ENCODE data around the gene TRIM47. TPM values are rescaled to one million over a fixed set of nuclear protein-coding genes. Genes with fewer than 3 reads are reported as not detected.
A peak's percentile ranks its signal among the peaks of the same experiment; 100 is the strongest.

Gene TRIM47
- total RNA-seq, 1 donor from 2014 or later: 3.1 TPM

- Mint-ChIP-seq H3K27ac (no peak overlapping the region), H3K27me3 (no peaks in the 10 kb centered on the region), H3K9me3 (no peaks in the 10 kb centered on the region), H3K4me1 (peaks cover 40% of the 10 kb centered on the region), H3K4me3 (no peak overlapping the region), H3K36me3 (ENCODE audit: low read depth) (peaks cover 64% of the 10 kb centered on the region)
- ChIA-PET CTCF (interaction anchor here (2.0 kb wide), 1 partner anchor 96 kb away, joined by 7 read pairs; no protein-coding TSS in a partner anchor), POLR2A (interaction anchor here (0.5 to 1.3 kb wide), 2 partner anchors 28 to 213 kb away, joined by 3 read pairs; partner anchors contain the start of gene TRIM47)
- intact Hi-C loops (cut with micrococcal nuclease): loop anchor here (5.0 kb wide), 1 partner anchor 182 kb away; the partner anchor contains the start of genes RECQL5 and SAP30BP
- no peak for DNase-seq
- no peak for TF ChIP-seq CTCF (IDR thresholded peaks at IDR 0.05)
- no peak for ATAC-seq (ENCODE audit: low read depth)
Observed at GRCh38 chr17:75849724-75850123, 28.7 kb downstream of the TRIM47 start.

GRCh38 chr17:75849279-75849646, 29.1 kb downstream of the TRIM47 start:
- no peak overlapping the region for H3K4me3 Mint-ChIP-seq
- POLR2A ChIA-PET: interaction anchor here (1.3 to 1.7 kb wide), 2 partner anchors 22 to 29 kb away, joined by 3 to 4 read pairs; partner anchors contain the start of gene TRIM47
- H3K4me1 Mint-ChIP-seq: peaks cover 37% of the 10 kb centered on the region
- H3K27me3 Mint-ChIP-seq: no peaks in the 10 kb centered on the region
- ATAC-seq (ENCODE audit: low read depth) (no peak), DNase-seq (no peak)
- no peaks in the 10 kb centered on the region for H3K9me3 Mint-ChIP-seq
- CTCF ChIA-PET: interaction anchor here (2.0 kb wide), 1 partner anchor 96 kb away, joined by 7 read pairs; no protein-coding TSS in a partner anchor
- H3K36me3 Mint-ChIP-seq (ENCODE audit: low read depth): peaks cover 64% of the 10 kb centered on the region
- no peak for TF ChIP-seq CTCF (IDR thresholded peaks at IDR 0.05)
- intact Hi-C loops (cut with micrococcal nuclease): loop anchor here (5.0 kb wide), 1 partner anchor 182 kb away; the partner anchor contains the start of genes RECQL5 and SAP30BP
- H3K27ac Mint-ChIP-seq: no peak overlapping the region

GRCh38 chr17:75848523-75849278, 29.7 kb downstream of the TRIM47 start:
- Mint-ChIP-seq H3K36me3 (ENCODE audit: low read depth) (peaks cover 64% of the 10 kb centered on the region), H3K4me3 (peak overlapping the region; percentile 15)
- POLR2A ChIA-PET: interaction anchor here (0.6 to 1.7 kb wide), 2 partner anchors 21 to 47 kb away, joined by 3 to 4 read pairs; no protein-coding TSS in a partner anchor

GRCh38 chr17:75847614-75848522, 30.5 kb downstream of the TRIM47 start:
- DNase-seq: no peak
- H3K27me3 Mint-ChIP-seq: no peaks in the 10 kb centered on the region
- ChIA-PET CTCF (interaction anchor here (0.7 to 2.0 kb wide), 6 partner anchors 12 to 94 kb away, joined by 3 to 7 read pairs (median 4); partner anchors contain the start of gene TRIM65), POLR2A (interaction anchor here (0.6 to 5.2 kb wide), 4 partner anchors 7 to 62 kb away, joined by 3 to 101 read pairs (median 4); partner anchors contain the start of gene WBP2)
- H3K4me3 Mint-ChIP-seq: peak overlapping the region; percentile 15
- peak overlapping the region; percentile 18 for H3K27ac Mint-ChIP-seq
- TF ChIP-seq CTCF (IDR thresholded peaks at IDR 0.05): no peak
- H3K36me3 Mint-ChIP-seq (ENCODE audit: low read depth): peaks cover 65% of the 10 kb centered on the region
- intact Hi-C loops (cut with micrococcal nuclease): loop anchor here (5.0 kb wide), 1 partner anchor 181 kb away; the partner anchor contains the start of genes RECQL5 and SAP30BP
- H3K9me3 Mint-ChIP-seq: no peaks in the 10 kb centered on the region
- peaks cover 33% of the 10 kb centered on the region for H3K4me1 Mint-ChIP-seq
- ATAC-seq (ENCODE audit: low read depth): no peak

More at GRCh38 chr17:75848523-75849278, 29.7 kb downstream of the TRIM47 start:
- peak overlapping the region; percentile 18 for H3K27ac Mint-ChIP-seq
- CTCF ChIA-PET: interaction anchor here (1.0 to 2.0 kb wide), 3 partner anchors 13 to 95 kb away, joined by 3 to 7 read pairs (median 3); partner anchors contain the start of gene TRIM65
- TF ChIP-seq CTCF (IDR thresholded peaks at IDR 0.05): no peak
- peak; percentile 60 for DNase-seq
- no peaks in the 10 kb centered on the region for H3K9me3 Mint-ChIP-seq
- H3K27me3 Mint-ChIP-seq: no peaks in the 10 kb centered on the region
- no peak for ATAC-seq (ENCODE audit: low read depth)
- intact Hi-C loops (cut with micrococcal nuclease): loop anchor here (5.0 kb wide), 1 partner anchor 181 kb away; the partner anchor contains the start of genes RECQL5 and SAP30BP
- peaks cover 35% of the 10 kb centered on the region for H3K4me1 Mint-ChIP-seq
